ENCODE results near the gene ADGRV1.
"Not testable (repeated sequence)": the region's sequence is repeated elsewhere in the genome, so short reads cannot be mapped to it uniquely, and the experiment has no call there.

The ADGRV1 gene

DNA sequence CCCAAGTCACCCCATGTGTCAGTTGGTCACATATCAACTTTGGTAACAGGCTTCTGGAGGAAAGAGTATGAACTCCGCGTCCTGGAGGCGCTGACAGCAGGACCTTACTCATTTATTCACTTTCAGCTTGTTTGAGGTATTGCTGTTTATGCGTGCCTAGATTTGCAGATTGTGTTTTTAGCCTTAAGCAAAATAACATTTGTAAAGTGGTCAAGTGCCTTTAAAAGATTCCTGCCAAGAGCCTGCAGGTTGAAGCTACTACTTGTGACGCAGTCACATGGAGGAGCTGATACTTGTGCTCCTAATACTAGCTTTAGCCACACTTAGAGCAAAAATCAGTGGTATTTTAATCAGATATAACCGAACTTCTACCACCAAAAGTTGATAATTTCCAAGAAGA is 351.3 kb downstream of the ADGRV1 start:
- no peak for DNase-seq (ENCODE audit: low spot score)

DNA sequence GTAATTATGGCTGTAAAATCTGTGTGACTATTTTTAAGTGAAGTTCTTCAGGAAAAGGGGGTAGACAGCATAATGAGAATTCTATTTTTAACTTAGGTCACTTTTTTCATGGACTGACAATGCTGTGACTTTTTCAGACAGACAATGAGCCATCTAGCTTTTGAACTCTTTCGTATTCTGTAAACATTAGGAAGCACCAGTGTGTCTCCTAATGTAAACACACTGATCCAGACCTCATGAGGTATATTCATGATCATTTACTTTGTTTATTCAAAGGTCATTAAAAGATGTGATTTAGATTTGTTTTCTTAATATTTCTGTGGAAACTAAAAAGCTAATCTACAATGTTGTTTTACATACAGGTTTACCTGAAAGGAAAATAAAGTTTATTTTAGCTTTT is 352.6 kb downstream of the ADGRV1 start:
- no peak for DNase-seq (ENCODE audit: low spot score)

- no peak for DNase-seq (ENCODE audit: low spot score)
Observed at GRCh38 chr5:90912476-90912875, 353.9 kb downstream of the ADGRV1 start.

- DNase-seq (ENCODE audit: low spot score): no peak
Observed at GRCh38 chr5:90915393-90915792, 356.8 kb downstream of the ADGRV1 start.

DNA sequence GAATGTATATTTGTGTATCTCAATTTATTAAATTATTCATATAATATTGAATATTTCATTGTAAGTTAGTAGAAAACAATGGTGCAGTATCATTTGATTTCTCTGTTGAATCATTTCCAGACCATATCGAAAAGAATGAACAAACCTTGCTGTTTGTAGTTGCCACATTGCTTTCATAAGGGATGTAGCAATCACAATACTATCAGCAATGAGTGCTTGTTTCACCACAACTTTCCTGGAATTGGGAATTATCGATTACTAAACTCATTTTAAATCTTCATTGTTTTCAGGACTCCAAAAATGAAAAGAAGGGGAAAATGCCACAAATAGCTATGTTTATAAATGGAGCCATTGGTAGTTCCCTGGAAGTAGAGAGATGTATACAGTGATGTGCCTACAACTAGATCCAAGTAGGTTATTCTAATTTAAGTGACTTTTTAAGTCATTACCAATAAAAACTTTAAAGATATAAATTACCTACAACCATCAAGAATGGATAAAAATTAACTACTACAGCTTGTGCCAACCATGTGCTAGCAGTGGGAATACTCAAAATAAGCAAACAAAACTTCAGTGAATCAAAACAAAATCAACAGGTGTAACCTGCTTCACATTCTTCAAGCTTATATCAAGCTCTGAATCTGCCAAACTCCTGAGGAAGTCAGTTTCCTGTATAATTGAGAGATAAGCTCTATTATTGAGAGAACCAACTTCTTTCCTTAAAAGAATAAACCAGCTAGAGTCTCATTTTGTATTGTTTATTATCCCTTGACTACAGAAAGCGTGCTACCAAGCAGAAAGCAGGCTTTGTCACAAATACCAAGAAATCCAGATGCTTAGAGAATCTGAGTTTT is 358.6 kb downstream of the ADGRV1 start:
- no peak for DNase-seq (ENCODE audit: low spot score)

DNA sequence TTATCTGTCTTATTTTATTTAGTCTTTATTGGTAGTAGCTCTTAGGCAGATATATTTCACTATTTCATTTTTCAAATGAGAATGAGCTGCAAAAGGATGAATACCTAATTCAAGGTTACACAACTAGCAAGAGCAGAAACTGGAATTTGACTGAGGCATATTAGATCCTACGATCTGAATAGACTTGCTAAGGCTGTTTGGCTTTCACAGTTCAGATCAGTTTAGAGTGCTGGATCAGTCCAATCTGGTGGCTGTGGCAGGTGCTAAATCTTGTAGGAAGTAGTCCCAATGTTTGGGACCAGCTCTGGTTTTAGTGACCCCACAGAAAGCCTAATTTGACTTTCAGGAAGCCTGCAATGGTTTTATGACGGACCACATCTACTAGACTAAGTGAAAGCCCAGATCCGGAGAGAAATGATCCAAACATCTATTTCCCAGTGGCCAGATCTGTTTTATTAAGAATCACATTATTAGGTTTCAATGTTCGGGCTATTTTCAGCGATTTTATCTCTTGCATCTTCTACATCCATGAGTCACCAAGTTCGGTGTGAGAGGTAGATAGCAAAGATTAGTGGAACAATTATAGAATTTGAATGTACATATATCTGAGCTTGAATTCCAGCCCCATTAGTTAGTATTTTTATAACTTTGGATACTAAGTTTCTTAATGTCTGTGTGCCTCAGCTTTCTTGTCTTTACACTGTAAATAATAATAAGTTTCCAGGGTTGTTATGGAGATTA is 359.5 kb downstream of the ADGRV1 start:
- no peak for DNase-seq (ENCODE audit: low spot score)

DNA sequence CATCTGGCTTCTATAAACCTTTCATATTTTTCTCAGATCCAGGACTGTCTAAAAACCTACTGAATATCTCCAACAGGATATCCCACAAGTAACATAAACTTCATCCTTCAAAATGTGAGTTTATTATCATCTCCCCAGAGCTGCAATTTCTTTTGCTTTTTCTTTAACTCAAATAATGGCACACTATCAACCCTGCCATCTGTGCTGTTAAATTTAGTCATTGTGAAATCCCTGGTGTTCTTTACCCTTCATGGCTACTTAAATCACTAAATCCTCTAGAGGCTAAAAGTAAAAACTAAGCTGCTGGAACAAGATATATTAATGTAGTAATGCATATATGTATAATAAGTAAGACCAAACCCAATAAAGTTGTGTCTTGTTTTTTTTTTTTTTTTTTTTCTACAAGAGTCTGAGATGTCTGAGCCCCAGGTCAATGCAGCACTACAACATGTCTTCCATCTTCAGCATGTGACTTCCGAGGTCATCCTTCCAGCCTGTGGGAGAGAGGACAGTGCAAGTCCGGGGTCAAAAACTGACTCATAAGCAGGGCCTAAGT is 362.9 kb downstream of the ADGRV1 start:
- DNase-seq (ENCODE audit: low spot score): no peak

DNA sequence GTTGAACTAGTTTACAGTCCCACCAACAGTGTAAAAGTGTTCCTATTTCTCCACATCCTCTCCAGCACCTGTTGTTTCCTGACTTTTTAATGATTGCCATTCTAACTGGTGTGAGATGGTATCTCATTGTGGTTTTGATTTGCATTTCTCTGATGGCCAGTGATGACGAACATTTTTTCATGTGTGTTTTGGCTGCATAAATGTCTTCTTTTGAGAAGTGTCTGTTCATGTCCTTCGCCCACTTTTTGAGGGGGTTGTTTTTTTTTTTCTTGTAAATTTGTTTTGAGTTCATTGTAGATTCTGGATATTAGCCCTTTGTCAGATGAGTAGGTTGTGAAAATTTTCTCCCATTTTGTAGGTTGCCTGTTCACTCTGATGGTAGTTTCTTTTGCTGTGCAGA is 365.6 kb downstream of the ADGRV1 start:
- DNase-seq (ENCODE audit: low spot score): not testable (repeated sequence)

- not testable (repeated sequence) for DNase-seq (ENCODE audit: low spot score)
Observed at GRCh38 chr5:90929013-90929839, 370.6 kb downstream of the ADGRV1 start.

DNA sequence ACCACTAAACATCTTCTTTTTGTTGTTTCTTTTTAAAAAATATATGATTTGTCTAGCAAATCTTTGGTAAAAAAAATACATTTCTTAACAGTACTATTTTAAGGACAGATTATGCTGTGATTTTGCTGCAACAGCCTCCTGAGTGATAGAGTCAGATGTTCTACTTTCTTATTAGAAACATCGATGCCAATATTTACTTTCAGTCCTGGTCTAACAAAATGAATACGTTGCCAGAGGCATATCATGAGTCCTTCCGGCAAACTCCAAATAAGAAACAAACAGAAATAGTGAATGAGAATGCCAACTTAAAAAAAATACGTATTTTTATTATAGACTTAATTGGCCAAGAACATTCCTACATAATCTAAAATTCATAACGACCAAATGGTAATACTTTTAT is 371.5 kb downstream of the ADGRV1 start:
- no peak for DNase-seq (ENCODE audit: low spot score)

- DNase-seq (ENCODE audit: low spot score): no peak
Observed at GRCh38 chr5:90930756-90931431, 372.3 kb downstream of the ADGRV1 start.

DNA sequence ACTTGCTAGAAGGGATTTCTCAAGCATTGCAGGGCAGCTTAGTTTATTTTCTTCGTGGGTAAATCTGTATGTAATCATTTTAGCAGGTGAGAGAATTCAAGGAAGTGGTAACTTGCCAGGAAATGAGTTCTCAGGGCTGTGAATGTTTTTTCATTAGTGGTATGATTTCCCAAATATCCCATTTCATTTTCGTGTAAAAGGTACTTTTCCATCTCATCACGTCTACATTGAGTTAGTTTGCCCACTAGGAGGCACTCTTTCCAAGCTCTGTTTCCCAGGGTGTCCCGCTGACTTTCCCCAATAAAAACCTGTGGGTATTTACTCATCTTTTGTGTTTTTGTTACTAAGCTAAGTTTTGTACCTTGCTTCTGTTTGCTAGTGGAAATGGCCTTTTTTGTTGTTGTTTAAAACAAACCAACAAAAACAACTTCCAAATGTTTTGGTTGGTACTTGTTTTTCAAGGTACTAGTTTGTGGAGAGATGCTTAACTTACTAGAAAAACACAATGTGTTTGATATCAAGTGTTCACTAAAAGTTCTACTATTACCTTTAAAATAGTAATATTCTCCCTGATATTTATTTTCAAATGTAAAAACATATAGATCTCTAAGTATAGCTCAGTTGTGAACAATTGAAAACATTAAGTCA is 373.6 kb downstream of the ADGRV1 start:
- no peak for DNase-seq (ENCODE audit: low spot score)

DNA sequence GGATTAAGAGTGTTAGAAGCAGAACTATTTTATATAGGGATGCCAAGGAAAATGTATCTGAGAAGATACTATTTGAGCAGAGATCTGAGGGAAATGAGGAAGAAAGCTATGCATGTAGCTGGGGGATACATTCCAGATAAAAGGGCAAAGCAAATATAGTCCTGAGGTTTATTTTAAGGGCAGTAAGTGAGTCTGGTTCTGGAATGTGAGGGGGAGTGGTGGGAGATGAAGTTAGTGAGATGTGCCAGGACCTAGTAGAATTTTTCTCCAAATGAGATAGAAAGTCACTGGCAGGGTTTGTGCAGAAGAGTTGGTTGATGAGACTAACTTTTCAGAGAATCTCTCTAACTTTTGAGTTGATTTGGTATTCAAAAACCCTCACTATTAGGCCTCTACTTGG is 374.7 kb downstream of the ADGRV1 start:
- DNase-seq (ENCODE audit: low spot score): no peak

GRCh38 chr5:90934091-90934719 is 375.6 kb downstream of the ADGRV1 start:
- no peak for DNase-seq (ENCODE audit: low spot score)

- no peak for DNase-seq (ENCODE audit: low spot score)
Observed at GRCh38 chr5:90934738-90935137, 376.1 kb downstream of the ADGRV1 start.

DNA sequence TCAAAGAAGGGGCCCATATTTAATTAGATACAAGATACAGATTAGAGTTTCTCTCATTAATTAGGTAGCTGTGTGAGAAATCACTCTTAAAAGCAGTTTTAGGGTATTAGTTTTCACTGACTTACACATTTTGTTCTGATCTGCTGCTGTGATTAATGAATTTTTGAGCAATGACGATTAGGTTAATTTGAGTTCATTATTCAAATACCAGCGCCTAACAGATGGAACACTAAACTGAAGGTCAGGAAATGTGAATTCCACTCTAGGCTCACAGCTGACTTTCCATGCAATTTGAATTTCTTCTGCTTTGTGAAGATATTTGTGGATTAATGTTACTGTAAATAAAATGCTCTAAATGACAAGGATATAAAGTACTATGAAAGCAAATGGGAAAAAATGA is 380.6 kb downstream of the ADGRV1 start:
- DNase-seq (ENCODE audit: low spot score): no peak

- no peak for DNase-seq (ENCODE audit: low spot score)
Observed at GRCh38 chr5:90940227-90940995, 381.8 kb downstream of the ADGRV1 start.

GRCh38 chr5:90941002-90941720 is 382.6 kb downstream of the ADGRV1 start:
- no peak for DNase-seq (ENCODE audit: low spot score)

GRCh38 chr5:90944116-90944515 is 385.5 kb downstream of the ADGRV1 start:
- no peak for DNase-seq (ENCODE audit: low spot score)

Data from left forelimb (tissue), 1 donor.